Right ventricle myocardium inferior (tissue), 1 donor: ENCODE results near the gene LCMT1. TPM values are rescaled to one million over a fixed set of nuclear protein-coding genes. Genes with fewer than 3 reads are reported as not detected.
"Not testable (repeated sequence)": the region's sequence is repeated elsewhere in the genome, so short reads cannot be mapped to it uniquely, and the experiment has no call there.

Source experiments
- ATAC-seq: fragments of 200-7000 bp; cut with Tn5 transposase; one replicate; pipeline ENCODE4 v1.9.1; 2020; ENCODE audit warnings: mild to moderate bottlenecking, moderate library complexity
- DNase-seq: peaks from one replicate; pipeline ENCODE4 v3.0.0; 2021; ENCODE audit errors: missing footprints
- intact Hi-C: fragments of 100-400 bp; cut with DNase I; formaldehyde crosslinking; loops from one replicate; pipeline ENCODE4 v1.11.0; 2022
- long read RNA-seq: library from polyadenylated mRNA; unstranded; transcript quantifications from one replicate; pipeline ENCODE4 v2.0.0, GENCODE V29; 2021
- total RNA-seq: library from RNA; stranded (reverse); fragmentation: NEBNext Ultra II Directional; extraction: Animal tissue kit (Norgen Biotek cat#: 25700); gene quantifications from one replicate; pipeline ENCODE4 v1.2.1, GENCODE V29; 2021
- donor health status: DM: no; HTN: yes; CAD: no; lungs with severe emphysema.

LCMT1 gene
- total RNA-seq: 35.3 TPM
- long read RNA-seq, transcript LCMT1-203 (11 exons, 1,368 nt): major isoform, 33 of 43 reads
- long read RNA-seq, partial matches to known transcripts: 1 of 43 reads
- long read RNA-seq, other reads (novel, unspliced or antisense): 8 of 43 reads

DNA sequence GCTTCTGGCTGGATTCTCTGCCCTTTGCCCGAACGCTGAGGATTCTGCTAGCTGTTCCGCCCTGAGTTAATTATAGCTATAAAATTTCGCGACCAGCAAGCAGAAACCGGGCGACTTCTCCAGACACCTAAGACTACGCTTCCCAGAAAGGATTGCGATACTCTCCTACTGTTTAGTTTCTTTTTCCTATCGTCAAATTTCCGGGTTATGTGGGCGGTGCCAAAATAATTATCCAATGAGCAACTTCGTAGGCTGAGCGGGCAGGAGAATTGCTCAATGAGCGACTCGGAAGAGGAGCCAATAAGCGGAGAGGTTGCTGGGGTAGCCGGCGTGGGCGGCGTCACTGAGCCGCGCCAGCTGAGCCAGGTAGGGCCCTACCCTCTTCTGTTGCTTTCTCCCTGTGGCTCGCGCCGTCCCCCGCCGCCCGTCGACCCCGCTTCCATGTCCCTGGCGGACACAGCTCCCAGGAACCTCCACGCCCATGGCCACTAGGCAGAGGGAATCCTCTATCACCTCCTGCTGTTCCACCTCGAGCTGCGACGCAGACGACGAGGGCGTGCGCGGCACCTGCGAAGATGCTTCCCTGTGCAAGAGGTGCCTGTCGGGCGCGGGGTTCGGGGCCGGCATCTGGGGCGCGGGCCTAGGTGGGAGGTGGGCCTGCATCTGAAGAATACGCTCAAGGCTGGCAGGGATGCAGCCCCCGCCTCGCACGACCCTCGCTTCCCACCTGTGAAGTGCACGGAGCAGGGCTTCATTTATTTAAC lies at the start of gene LCMT1:
Gene LCMT1, plus strand, starts transcription at position 340 of the 764 bp plus-strand sequence. Its CDS starts 142 bp downstream, at position 482.
- ATAC-seq (peak; percentile 89), DNase-seq (peak; percentile 93)
- intact Hi-C loops: no loop called here

DNA sequence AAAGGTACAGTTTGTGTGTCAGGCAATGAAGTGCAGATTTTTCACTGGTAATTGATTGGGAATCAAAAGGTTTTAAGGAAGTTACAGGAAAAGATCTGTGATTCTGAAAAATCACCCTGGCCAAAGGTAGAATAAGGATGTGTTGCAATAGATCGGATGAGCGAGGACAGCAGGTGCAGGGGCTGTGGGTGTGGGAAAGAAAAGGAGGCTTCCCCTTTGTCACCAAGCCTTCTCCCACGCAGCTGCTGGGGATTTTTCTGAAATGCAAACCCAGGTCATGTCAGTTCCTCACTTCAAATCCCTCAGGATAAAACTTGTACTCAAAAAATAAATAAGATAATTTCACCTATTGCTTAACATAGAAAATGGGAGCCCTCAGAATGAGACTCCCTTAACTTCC lies 48.4 kb upstream of the LCMT1 start:
- DNase-seq (no peak), ATAC-seq (no peak)
- intact Hi-C loops: no loop called here

DNA sequence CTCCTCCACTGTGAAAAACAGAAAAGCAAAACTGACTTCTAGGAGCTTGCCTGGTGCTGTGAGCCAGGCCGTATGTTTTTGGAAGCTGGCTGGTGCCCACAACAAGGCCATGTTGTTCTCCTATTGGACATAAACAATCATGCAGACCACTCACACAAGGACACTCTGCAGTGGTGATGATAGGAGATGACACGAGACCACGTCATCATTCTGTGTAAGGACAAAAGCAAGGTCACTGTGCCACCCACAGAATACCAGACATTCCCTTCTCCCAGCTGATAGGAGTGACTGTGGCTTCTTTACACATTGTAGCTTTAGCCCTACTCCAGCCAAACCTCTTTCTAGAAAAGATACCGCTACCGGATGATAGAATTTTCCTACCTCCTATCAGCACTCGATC lies 47.7 kb upstream of the LCMT1 start:
- DNase-seq: no peak
- intact Hi-C loops: no loop called here
- peak; percentile 54 for ATAC-seq

DNA sequence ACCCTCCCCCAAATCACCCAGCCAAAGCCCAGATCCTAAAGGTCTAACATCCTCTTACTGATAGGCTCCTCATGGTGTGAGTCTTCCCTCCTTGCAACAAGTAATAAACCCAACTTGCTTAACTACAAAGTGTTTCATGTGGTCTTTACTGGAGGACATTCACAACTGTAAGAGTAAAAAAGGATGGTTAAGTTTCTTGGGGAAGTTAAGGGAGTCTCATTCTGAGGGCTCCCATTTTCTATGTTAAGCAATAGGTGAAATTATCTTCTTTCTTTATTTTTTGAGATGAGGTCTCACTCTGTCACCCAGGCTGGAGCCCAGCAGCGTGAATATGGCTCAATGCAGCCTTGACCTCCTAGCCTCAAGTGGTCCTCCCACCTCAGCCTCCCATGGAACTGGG lies 47.3 kb upstream of the LCMT1 start:
- intact Hi-C loops, DNase-seq, ATAC-seq: not testable (repeated sequence)

DNA sequence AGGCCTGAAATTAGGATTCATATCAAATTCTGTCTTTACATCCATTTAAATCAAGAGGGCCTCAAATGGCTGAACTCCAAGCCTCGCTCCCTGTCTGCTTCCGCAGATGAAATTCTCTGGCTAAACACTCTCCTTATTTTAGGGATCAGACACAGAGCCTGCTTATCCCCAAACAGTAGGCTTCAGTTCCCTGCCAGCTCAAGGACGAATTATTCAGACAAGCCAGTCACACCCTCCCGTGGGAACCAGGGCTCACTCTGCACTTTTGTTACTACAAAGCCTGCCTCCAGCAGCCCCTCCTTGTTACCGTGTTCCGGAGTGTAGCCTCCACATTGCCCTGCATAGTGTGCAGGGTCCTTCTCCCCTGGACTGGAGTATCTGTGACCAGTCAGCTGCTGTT lies 46.6 kb upstream of the LCMT1 start:
- intact Hi-C loops: no loop called here
- no peak for ATAC-seq
- peak; percentile 67 for DNase-seq

DNA sequence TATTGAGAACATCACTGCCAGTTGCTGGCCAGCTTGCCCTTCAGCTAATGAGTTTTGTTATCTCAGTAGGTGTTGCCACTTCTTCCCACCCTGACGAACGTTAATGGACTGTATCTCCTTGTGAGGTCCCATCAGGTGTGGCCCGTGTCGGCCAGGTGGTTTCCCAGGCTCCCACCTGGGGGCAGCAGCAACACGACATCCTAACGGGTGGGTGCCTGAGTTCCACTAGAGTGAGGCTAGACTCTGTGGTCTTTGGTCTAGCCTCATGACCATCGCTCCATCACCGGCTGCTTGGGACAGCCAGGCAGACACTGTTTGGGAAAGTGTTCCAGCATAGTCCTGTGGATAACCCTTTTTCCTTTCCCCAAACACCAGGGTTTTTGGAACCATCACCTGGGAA lies 45.6 kb upstream of the LCMT1 start:
- ATAC-seq (no peak), DNase-seq (no peak)
- intact Hi-C loops: loop anchor here (2.0 kb wide), 2 partner anchors 17 to 41 kb away; no protein-coding TSS in a partner anchor

DNA sequence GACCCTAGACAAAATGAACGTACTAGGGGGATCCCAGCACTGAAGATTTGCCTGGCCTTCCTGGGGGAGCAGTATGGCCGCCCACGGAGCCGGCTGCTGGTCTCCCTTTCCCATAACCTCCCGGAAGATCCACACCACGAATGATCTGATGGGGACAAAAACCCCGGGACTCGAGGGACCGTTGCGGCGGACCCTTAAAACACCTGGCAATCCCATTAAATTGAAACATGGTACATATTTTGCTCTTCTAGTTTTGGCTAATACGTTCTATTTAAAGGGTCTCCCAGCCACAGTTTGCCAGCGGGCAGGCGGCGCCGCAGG lies 45.2 kb upstream of the LCMT1 start:
- no peak for DNase-seq
- no peak for ATAC-seq
- intact Hi-C loops: loop anchor here (2.0 kb wide), 2 partner anchors 18 to 40 kb away; no protein-coding TSS in a partner anchor

DNA sequence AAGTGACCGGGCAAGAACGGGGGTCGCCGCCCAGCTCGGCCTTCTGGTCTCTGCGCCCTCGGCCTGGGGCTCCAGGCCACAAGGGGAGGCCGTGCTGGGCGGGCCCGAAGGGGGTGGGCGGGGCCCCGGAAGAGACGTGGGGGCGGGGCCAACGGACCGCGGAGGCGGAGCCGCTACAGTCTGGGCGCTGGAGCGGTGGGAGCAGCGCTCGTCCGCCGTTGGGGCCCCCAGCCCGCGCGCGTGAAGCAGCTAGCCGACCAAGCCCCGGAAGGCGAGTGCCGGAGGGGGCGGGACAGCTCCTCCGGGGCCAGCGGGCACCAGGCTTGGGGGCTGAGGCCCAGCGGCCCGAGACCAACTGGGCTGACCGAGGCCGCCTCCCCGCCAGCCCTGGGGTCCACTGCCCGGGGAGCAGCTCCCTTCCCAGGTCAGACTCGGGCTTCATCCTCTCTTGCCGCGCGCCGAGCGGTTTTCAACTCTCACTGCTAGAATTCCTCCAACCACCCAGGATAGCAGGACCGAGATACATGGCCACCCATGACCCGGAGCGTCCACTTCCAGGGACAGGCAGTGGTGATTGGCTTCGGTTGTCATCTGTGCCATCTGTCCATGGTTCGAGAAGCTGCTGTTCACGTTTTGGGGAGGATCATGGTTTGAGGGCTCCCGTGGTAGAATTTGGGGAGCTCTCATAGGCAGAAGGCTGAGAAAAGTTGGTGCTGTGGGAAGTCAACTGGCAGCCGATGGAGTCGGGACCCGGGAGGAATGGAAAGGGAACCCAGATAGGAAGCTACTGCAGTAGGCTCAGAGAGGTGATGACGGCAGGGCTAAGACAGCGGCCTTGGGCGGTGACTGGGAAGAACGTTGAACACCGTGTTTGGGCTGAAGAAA lies 44.6 kb upstream of the LCMT1 start:
- intact Hi-C loops: loop anchor here (2.0 kb wide), 2 partner anchors 18 to 40 kb away; no protein-coding TSS in a partner anchor
- ATAC-seq (peak; percentile 96), DNase-seq (peak; percentile 91)

DNA sequence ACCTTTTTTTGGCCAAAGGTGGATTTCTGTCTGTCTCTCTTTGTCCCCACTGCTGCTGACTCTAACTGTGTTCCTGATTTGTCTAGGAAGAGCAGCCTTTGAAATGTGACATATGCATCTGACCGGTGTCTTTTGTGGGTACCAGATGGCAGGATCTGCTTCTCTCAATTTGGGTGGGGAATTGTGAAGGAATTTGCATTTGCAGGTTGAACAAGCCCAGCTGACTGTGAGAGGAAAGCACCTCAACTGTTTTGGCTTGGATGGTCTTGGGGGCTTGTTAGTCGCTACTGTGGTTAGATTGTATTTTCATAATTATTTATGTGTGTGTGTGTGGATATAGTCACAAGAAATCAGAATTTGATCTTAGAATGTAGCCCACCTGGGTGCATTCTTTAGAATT lies 37.7 kb upstream of the LCMT1 start:
- ATAC-seq (no peak), DNase-seq (no peak)
- intact Hi-C loops: no loop called here

DNA sequence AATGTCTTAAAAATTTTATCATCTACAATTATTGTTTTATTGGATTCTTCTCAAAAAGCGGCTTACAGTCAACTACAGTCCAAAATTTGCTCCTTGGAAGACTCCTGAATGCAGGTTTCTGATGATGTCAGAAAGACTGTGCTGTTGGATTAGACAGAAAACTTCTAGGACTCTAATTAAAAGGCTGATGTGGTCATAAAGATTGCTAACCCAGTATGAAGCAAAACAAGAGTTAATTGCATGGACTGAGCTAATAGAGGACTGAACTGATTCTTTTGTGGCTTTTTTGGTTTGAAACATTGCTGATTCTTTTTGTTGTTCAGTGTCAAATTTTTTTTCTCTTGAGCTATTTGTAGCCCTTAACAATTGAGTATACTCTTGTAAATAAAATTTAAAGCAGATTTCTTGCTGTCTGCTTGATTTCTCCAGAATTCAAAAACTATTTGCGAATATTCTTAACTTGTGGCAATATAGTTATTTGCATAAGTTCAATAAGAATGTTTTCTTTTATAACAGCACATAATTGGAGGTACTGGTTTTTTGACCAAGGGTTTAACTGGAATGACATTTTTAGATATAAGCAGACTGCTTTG lies 33.1 kb upstream of the LCMT1 start:
- no peak for ATAC-seq
- no peak for DNase-seq
- intact Hi-C loops: no loop called here

DNA sequence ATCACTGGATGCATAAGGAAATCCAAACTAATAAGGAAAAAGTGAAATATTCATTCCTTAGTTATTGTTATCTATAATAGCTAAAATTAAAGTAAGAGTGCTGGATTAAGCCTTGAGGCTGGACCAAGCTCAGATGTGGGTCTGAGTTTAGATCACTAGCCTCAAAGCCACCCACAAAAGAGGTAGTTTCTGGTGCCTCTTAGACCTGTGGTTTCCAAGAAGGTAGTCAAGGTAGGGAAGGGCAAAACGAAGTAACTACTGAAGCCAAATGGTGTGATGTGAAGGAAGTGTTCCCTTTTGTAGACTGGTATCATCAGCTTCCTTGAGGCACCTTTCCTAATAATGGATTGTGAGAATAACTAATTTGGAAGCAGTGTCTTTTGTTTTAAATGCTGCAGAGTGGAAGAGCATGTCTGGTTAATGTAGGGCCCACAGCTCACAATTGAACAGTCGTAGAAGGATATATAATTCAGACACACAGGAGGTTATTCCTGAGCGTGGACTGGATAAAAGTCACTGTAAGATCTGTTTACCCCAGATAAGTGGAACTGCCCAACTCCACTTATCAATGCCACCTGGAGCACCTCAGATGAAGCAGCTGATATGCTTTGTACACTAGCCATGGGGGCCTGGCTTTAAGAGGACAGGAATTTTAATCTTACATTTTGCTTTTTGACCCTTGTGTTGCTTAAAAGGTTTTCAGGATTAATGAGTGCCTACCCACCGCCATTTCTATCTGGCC lies 31.7 kb upstream of the LCMT1 start:
- DNase-seq (no peak), ATAC-seq (no peak)
- intact Hi-C loops: no loop called here

DNA sequence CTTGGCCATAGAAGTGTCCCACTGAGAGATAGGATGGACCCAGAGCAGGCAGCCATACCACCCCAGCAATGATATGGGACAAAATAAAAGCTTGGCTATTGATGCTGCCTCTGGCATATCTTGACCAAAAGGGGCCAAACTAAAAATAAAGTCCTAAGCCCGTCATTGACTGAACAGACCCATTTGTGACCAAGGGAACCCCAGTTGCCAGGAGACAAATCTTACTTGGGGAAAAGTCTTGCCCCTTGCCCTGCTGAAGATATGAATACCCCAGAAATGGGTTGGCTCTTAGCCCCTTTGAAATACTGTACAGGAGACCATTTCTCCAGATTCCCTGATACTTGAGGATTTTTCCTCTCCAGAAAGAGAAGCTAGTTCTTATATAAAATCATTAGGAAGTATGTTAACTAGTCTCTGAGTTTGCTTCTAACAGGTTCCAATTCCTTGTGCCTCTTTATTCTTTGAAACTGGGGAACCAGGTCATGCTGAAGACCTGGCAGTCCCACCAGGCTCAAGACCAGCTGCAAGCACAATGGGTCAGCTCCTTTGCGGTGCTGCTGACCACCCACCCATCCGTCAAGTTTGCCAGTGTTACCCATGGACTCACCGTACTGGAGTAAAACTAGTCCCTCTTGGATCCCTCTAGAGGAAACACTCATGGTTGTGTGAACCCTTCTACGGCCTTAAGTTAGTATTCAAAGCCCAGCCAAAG lies 31.0 kb upstream of the LCMT1 start:
- intact Hi-C loops: no loop called here

DNA sequence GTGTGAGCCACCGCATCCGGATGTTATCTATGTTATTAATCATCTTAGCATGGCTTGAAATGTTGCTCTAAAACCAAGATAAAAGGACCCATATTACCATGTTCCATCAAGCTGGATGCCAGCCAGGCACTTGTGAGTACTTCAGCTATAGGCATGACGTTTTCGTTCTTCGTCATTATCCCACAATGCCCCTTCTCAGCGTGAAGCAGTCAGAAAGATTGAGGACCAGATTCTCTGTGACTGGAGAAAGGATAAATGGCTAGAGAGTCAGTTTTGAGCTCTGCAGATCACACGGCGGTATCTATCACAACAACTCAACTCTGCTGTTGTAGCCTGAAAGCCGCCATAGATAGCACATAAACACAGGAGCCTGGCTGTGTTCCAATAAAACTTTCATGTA lies 29.8 kb upstream of the LCMT1 start:
- intact Hi-C loops: no loop called here
- no peak for ATAC-seq

More for the DNA sequence above, 31.0 kb upstream of the LCMT1 start:
- ATAC-seq: no peak
- DNase-seq: no peak

DNA sequence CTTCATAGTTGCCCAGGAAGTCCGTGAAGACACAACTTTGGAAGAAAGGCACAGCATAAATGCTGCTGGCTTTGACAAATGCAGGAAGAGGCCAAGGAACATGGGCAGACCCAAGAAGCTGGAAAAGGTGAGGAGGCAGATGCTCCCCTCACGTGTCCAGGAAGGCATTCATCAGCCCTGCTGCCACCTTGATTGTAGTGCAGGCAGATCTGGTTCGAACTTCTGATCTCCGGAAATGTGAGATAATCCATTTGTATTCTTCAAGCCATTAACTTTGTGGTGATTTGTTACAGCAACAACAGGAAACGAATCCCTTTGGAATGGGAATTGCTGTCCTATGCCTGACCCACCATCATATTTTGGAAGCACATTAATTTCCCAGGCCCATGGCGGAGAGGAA lies 28.5 kb upstream of the LCMT1 start:
- ATAC-seq (no peak), DNase-seq (no peak)
- intact Hi-C loops: no loop called here

More for the DNA sequence above, 29.8 kb upstream of the LCMT1 start:
- DNase-seq: no peak

DNA sequence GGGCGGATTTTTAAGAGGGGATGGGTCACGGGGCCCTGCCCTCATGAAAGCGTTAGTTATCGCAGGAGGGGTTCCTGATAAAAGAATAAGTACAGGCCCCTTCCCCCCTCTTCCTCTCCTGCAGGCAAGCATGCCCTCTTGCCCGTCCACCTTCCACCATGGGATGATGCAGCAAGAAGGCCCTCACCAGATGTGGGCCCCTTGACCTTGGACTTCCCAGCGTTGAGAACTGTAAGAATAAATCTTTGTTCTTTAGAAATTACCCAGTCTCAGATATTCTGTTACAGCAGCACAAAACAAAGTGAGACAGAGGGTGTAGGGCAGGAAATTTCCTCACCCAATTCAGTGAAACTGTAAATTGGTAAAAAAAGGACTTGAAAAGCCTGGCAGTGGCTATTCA lies 27.8 kb upstream of the LCMT1 start:
- intact Hi-C loops: no loop called here

DNA sequence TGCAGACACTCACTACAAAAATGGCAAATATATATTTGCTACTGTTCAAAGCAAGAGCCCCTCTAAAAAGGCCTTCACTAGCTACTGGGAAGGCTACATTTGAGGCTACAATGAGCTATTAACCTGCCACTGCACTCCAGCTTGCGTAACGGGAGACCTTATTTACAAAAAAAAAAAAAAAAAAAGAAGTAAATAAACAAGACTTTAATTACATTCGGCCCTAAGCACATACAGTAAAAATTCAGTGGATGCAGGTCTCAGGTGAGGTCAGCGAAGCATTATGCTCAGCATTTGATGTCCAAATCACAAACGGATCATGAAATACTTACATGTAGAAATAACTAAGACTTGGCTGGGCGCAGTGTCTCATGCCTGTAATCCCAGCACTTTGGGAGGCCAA lies 26.7 kb upstream of the LCMT1 start:
- no peak for ATAC-seq
- intact Hi-C loops: no loop called here
- no peak for DNase-seq

More for the DNA sequence above, 27.8 kb upstream of the LCMT1 start:
- ATAC-seq (no peak), DNase-seq (no peak)

DNA sequence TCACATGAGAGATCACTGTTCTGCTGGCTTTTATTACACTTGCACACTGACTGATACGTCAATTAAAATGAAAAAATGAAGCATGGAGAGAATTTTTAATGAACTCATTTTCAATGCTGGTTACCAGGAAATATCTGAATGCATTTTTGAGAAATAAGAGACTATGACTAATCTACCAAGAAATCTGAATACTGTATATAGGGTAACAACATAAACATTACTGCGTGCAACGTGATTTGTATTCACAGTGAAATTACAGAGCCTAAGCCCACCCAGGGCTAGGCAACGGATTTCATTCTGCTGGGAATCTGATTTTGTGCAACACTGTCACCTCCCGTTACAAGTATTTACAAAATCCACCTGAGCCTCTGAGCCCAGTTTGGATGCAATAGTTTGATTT lies 23.8 kb upstream of the LCMT1 start:
- ATAC-seq (no peak), DNase-seq (no peak)
- intact Hi-C loops: no loop called here

DNA sequence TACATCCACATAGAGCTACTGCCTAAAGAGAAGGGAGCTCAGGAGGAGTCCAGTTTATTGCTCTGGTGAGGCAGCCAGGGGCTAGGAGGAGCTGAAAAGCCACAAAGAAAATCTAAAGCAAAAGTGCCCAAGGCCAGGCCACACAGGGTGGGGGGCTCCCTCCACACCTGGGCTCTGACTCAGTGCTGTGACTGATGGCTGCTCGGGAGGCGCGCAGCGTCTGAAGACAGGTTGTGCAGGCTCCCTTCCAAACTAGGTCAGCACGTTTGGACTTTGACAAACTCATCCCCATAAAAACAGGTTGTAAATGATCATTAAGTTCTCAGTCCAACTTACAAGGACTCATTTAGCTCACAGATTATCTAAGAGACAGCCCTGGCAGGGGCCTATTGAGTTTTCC lies 22.2 kb upstream of the LCMT1 start:
- intact Hi-C loops: no loop called here
- no peak for DNase-seq
- no peak for ATAC-seq
